Measurements from ENCODE around the gene GNAZ. TPM values are rescaled to one million over a fixed set of nuclear protein-coding genes. Genes with fewer than 3 reads are reported as not detected.

GNAZ gene
- polyA plus RNA-seq, 2 of the 4 experiments (the other 2 are of a cell fraction), result 1.9 to 2.5 TPM

DNA sequence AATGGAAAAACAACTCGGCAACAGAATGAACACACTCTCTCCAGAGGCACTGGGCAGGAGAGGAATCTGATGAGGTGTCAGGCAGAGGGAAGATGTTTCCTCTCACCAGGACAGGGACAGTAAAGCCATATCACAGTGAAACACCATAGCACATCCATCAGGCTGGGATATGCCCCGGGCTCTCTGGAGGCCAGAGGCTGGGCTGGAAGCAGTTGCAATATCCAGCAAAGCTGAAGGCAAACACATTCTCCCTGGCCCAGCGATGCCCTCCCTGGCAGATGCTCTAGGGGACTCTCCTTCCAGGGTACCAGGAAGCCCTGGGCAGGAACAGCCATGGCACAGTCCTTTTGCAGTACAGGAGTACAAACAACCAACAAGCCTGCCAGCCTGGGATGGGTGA is 60.4 kb downstream of the GNAZ start:
- H3K4me1 ChIP-seq, result no peaks in the 10 kb centered on the region
- ATAC-seq, result no peak
- TF ChIP-seq BHLHE40 (IDR thresholded peaks at IDR 0.05; ENCODE audit: low read depth, low read length) (no peak), HOXB5 (CRISPR knock-in tag; IDR thresholded peaks at IDR 0.05) (no peak), EHF (CRISPR knock-in tag; IDR thresholded peaks at IDR 0.05) (no peak), ZSCAN20 (CRISPR knock-in tag; IDR thresholded peaks at IDR 0.05) (no peak)
- TF ChIP-seq, protein P1, sequence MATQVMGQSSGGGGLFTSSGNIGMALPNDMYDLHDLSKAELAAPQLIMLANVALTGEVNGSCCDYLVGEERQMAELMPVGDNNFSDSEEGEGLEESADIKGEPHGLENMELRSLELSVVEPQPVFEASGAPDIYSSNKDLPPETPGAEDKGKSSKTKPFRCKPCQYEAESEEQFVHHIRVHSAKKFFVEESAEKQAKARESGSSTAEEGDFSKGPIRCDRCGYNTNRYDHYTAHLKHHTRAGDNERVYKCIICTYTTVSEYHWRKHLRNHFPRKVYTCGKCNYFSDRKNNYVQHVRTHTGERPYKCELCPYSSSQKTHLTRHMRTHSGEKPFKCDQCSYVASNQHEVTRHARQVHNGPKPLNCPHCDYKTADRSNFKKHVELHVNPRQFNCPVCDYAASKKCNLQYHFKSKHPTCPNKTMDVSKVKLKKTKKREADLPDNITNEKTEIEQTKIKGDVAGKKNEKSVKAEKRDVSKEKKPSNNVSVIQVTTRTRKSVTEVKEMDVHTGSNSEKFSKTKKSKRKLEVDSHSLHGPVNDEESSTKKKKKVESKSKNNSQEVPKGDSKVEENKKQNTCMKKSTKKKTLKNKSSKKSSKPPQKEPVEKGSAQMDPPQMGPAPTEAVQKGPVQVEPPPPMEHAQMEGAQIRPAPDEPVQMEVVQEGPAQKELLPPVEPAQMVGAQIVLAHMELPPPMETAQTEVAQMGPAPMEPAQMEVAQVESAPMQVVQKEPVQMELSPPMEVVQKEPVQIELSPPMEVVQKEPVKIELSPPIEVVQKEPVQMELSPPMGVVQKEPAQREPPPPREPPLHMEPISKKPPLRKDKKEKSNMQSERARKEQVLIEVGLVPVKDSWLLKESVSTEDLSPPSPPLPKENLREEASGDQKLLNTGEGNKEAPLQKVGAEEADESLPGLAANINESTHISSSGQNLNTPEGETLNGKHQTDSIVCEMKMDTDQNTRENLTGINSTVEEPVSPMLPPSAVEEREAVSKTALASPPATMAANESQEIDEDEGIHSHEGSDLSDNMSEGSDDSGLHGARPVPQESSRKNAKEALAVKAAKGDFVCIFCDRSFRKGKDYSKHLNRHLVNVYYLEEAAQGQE (IDR thresholded peaks at IDR 0.05), result no peak
- H3K9me3 ChIP-seq, result no peaks in the 10 kb centered on the region
- no peak for DNase-seq (ENCODE audit: low read depth in 1 of 2, low spot score in 1 of 2)
- CTCF ChIA-PET, result interaction anchor here (8.7 kb wide), 1 partner anchor 172 kb away, joined by 314 read pairs; no protein-coding TSS in a partner anchor
- no peak overlapping the region for H3K4me2 ChIP-seq
- FAIRE-seq, result no peak
- no peak overlapping the region for H3K4me3 ChIP-seq
- no peak overlapping the region for H3K27ac ChIP-seq
- POLR2A ChIA-PET, result no interaction called here
- WGBS (ENCODE audit: missing lambda C conversion rate), result 32% methylated on average over 3 of the region's 3 CpGs

DNA sequence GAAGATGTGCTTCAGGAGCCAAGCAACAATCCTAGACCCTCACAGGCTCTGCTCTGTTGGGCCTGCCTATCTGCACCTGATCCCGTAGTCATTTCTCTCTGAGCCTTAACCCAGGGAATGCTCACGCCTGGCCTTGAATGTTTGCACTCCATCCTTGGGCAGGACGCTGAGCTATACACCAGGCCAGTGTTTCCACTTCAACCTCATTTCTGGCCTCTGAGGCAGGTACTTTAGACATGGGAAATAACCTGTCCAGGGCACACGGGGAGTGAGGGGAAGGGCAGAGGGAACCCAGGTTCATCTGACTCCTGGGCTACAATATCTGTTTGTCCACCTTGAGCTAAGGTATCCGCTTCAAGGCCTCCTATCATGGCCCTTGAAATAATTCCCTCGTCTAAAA is 61.6 kb downstream of the GNAZ start:
- Histone ChIP-seq H3K9me3 (no peaks in the 10 kb centered on the region), H3K4me2 (no peak overlapping the region), H3K4me1 (no peaks in the 10 kb centered on the region), H3K4me3 (no peak overlapping the region), H3K27ac (no peak overlapping the region)
- FAIRE-seq, result no peak
- ChIA-PET CTCF (interaction anchor here (1.0 to 8.7 kb wide), 3 partner anchors 10 to 174 kb away, joined by 3 to 314 read pairs (median 4); partner anchors contain the start of gene RSPH14), POLR2A (no interaction called here)
- TF ChIP-seq EHMT2 (IDR thresholded peaks at IDR 0.05; ENCODE audit: low read depth) (no peak), ZFP36 (IDR thresholded peaks at IDR 0.05; ENCODE audit: borderline replicate concordance, partially characterized antibody) (no peak), ESRRA (IDR thresholded peaks at IDR 0.05; ENCODE audit: borderline replicate concordance, low read length) (no peak), HES2 (IDR thresholded peaks at IDR 0.05) (no peak), GATA3 (IDR thresholded peaks at IDR 0.05; ENCODE audit: borderline replicate concordance) (no peak)
- TF ChIP-seq, protein P2, sequence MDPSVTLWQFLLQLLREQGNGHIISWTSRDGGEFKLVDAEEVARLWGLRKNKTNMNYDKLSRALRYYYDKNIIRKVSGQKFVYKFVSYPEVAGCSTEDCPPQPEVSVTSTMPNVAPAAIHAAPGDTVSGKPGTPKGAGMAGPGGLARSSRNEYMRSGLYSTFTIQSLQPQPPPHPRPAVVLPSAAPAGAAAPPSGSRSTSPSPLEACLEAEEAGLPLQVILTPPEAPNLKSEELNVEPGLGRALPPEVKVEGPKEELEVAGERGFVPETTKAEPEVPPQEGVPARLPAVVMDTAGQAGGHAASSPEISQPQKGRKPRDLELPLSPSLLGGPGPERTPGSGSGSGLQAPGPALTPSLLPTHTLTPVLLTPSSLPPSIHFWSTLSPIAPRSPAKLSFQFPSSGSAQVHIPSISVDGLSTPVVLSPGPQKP (IDR thresholded peaks at IDR 0.05; ENCODE audit: low read depth, low read length), result no peak
- 60% methylated on average over 6 of the region's 6 CpGs for WGBS (ENCODE audit: missing lambda C conversion rate)
- DNase-seq (ENCODE audit: low read depth in 1 of 2, low spot score in 1 of 2), result no peak
- no peak for ATAC-seq

- Histone ChIP-seq H3K27ac (no peak overlapping the region), H3K9me3 (no peaks in the 10 kb centered on the region), H3K4me3 (no peak overlapping the region), H3K4me1 (no peaks in the 10 kb centered on the region), H3K4me2 (no peak overlapping the region)
- ATAC-seq (no peak), DNase-seq (ENCODE audit: low read depth in 1 of 2, low spot score in 1 of 2) (no peak), FAIRE-seq (no peak)
- ChIA-PET CTCF (interaction anchor here (0.7 to 8.7 kb wide), 6 partner anchors 9 to 174 kb away, joined by 3 to 314 read pairs (median 4); partner anchors contain the start of gene RSPH14), POLR2A (no interaction called here)
- 87% methylated on average over 7 of the region's 10 CpGs for WGBS (ENCODE audit: missing lambda C conversion rate)
- TF ChIP-seq ESRRA (IDR thresholded peaks at IDR 0.05; ENCODE audit: borderline replicate concordance, low read length) (no peak), JUNB (IDR thresholded peaks at IDR 0.05) (no peak), FOSB (CRISPR knock-in tag; IDR thresholded peaks at IDR 0.05) (no peak), BHLHE40 (IDR thresholded peaks at IDR 0.05; ENCODE audit: low read depth, low read length) (no peak), RAD21 (conservative IDR thresholded peaks at IDR 0.05 in 1 of 2, IDR thresholded peaks at IDR 0.05 in 1 of 2) (no peak), RARB (CRISPR knock-in tag; IDR thresholded peaks at IDR 0.05) (no peak)
Measured at GRCh38 chr22:23132376-23133091, 62.2 kb downstream of the GNAZ start.

All from A549 (cell line).